Activated CD4-positive, alpha-beta T cell treated with anti-CD3 and anti-CD28 coated beads, Interleukin-2, amount 50 U/mL, for 1 hour (primary cell): ENCODE measurements around the gene PEX14.
"Not testable (repeated sequence)": the region's sequence is repeated elsewhere in the genome, so short reads cannot be mapped to it uniquely, and the experiment has no call there.

Experiments used
- DNase-seq: peaks from one replicate; pipeline ENCODE4 v3.0.0-alpha.2; 2020

Gene PEX14

GRCh38 chr1:10497109-10497508 is 22.4 kb downstream of the PEX14 start:
- no peak for DNase-seq

GRCh38 chr1:10498231-10498630 is 23.5 kb downstream of the PEX14 start:
- DNase-seq, result no peak

GRCh38 chr1:10502206-10502605 is 27.5 kb downstream of the PEX14 start:
- no peak for DNase-seq

GRCh38 chr1:10504249-10504648 is 29.5 kb downstream of the PEX14 start:
- no peak for DNase-seq

- DNase-seq, result not testable (repeated sequence)
Observed at GRCh38 chr1:10506046-10506676, 31.4 kb downstream of the PEX14 start.

- DNase-seq, result no peak
Observed at GRCh38 chr1:10506677-10507047, 31.9 kb downstream of the PEX14 start.

- DNase-seq, result peak; percentile 53
Observed at GRCh38 chr1:10507111-10507879, 32.5 kb downstream of the PEX14 start.

GRCh38 chr1:10508511-10508951 is 33.8 kb downstream of the PEX14 start:
- DNase-seq, result no peak

GRCh38 chr1:10509809-10510509 is 35.2 kb downstream of the PEX14 start:
- no peak for DNase-seq

GRCh38 chr1:10510520-10511493 is 36.1 kb downstream of the PEX14 start:
- DNase-seq, result peak; percentile 69

GRCh38 chr1:10511494-10511885 is 36.7 kb downstream of the PEX14 start:
- no peak for DNase-seq

GRCh38 chr1:10513199-10513598 is 38.4 kb downstream of the PEX14 start:
- no peak for DNase-seq

- peak; percentile 20 for DNase-seq
Observed at GRCh38 chr1:10514490-10515235, 39.9 kb downstream of the PEX14 start.

- DNase-seq, result no peak
Observed at GRCh38 chr1:10515301-10515975, 40.7 kb downstream of the PEX14 start.

- DNase-seq, result no peak
Observed at GRCh38 chr1:10515976-10516750, 41.4 kb downstream of the PEX14 start.

GRCh38 chr1:10516925-10517676 is 42.4 kb downstream of the PEX14 start:
- DNase-seq, result no peak

GRCh38 chr1:10517677-10517982 is 42.9 kb downstream of the PEX14 start:
- DNase-seq, result no peak

- no peak for DNase-seq
Observed at GRCh38 chr1:10519016-10519417, 44.3 kb downstream of the PEX14 start.

- no peak for DNase-seq
Observed at GRCh38 chr1:10520497-10520896, 45.7 kb downstream of the PEX14 start.

- no peak for DNase-seq
Observed at GRCh38 chr1:10520952-10521351, 46.2 kb downstream of the PEX14 start.
